IPS-18c (cell line): ENCODE results near the gene HERPUD1.
"Not testable (repeated sequence)": the region's sequence is repeated elsewhere in the genome, so short reads cannot be mapped to it uniquely, and the experiment has no call there.

Experiments used
- H3K4me3 ChIP-seq: 2 replicates; pipeline ENCODE4 v1.7.0; 2013; ENCODE audit warnings: low read depth, mild to moderate bottlenecking, low read length, moderate library complexity; ENCODE audit not compliant: insufficient read depth
- H3K9me3 ChIP-seq: one replicate; pipeline ENCODE4 v1.6.1; 2013; ENCODE audit warnings: mild to moderate bottlenecking, low read length, moderate library complexity; ENCODE audit not compliant: control insufficient read depth, insufficient read depth

The HERPUD1 gene

DNA sequence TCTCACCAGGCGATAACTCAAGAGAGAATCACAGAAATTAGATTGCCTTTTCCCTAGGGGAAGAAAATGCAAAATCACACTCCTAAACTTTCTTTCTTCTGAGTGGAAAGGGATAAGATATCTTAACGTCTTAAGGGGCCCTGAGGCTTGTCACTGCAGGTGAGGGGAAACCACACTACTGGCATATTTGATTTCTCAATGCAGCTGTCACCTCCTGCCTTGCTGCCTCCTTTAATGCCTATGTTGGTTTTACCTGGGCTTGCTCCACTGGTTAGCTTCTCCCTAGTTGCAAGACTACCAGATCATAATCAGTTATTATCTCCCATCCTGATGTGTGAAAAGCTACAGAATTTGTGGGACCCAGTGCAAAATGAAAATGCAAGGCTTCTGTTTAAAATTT lies 4.5 kb upstream of the HERPUD1 start:
- Histone ChIP-seq H3K9me3 (no peaks in the 10 kb centered on the region), H3K4me3 (no peak overlapping the region)

DNA sequence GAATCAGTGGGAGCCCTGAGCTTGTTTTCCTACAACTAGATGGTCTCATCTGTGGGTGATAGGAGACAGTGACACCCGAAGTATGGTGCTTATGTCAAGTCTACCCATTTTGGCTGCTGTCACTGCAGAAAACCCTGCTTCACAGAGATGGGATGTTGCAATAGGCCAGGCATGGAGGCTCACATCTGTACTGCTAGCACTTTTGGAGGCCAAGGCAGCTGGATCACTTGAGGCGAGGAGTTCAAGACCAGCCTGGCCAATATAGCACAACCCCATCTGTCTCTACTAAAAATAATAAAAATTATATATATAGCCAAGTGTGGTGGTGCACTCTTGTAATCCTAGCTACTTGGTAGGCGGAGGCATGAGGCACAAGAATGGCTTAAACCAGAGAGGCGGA lies 2.3 kb upstream of the HERPUD1 start:
- H3K9me3 ChIP-seq = no peaks in the 10 kb centered on the region
- no peak overlapping the region for H3K4me3 ChIP-seq

DNA sequence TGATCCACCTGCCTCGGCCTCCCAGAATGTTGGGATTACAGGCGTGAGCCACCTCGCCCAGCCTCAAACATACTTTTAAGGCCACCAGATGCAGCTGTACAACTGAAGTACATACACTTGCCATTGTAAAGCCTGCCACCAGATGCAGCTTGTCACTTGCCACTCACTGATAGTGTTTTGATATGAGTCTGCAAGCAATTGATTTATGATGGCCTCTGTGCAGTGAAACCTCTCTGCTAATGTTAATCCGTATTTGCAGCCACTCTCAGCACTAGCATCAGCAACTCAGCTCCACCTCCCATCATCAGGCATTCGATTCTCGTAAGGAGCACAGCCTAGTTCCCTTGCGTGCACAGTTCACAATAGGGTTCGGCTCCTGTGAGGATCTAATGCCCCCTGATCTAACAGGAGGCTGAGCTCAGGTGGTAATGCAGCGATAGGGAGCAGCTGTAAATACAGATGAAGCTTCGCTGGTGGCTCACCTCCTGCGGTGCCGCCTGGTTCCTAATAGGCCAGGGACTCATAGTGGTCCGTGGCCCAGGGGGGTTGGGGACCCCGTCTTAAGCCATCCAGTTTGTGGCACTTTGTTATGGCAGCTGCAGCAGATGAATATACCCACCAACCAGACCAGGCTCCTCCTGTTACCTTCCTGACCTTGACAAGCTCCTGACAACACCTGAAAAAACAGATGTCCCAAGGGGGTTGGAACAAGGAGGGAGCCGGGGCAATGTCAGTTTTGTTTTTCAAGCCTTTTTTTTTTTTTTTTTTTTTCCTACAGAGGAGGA lies 1.3 kb upstream of the HERPUD1 start:
- Histone ChIP-seq H3K9me3 (no peaks in the 10 kb centered on the region), H3K4me3 (no peak overlapping the region; the same call in none of the 2 replicates)

DNA sequence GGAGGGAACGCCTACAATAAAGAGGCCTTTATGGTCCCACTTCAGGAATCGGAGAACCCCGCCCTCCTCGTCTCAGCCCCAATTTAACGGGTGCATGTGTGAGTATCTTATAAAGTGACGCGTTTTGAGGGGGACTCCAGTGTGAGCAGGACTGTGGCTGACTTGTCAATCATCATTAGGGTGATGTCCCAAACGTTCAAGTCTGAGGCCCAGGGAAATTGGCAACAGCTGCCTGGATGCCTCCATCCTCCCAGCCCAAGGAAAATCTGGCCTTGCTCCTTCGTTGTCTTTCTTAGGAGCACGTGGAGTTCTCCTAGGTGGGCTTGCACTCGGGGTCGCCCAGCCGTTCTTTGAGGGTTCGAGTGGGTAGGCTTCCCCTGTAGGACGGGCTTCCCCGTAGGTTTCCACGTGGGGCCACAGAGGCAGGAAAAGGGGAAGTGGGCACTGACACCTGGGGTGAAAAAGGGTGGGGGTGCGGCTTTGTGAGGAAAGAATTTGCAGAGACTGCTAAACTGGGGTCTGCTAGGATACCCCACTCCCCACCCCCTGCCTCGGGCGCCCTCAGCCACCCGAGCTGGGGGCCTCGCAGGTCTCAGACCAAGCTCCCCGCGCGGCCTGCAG lies 561 bp upstream of the HERPUD1 start:
- Histone ChIP-seq H3K9me3 (no peaks in the 10 kb centered on the region), H3K4me3 (peak overlapping the region; percentile 57)

DNA sequence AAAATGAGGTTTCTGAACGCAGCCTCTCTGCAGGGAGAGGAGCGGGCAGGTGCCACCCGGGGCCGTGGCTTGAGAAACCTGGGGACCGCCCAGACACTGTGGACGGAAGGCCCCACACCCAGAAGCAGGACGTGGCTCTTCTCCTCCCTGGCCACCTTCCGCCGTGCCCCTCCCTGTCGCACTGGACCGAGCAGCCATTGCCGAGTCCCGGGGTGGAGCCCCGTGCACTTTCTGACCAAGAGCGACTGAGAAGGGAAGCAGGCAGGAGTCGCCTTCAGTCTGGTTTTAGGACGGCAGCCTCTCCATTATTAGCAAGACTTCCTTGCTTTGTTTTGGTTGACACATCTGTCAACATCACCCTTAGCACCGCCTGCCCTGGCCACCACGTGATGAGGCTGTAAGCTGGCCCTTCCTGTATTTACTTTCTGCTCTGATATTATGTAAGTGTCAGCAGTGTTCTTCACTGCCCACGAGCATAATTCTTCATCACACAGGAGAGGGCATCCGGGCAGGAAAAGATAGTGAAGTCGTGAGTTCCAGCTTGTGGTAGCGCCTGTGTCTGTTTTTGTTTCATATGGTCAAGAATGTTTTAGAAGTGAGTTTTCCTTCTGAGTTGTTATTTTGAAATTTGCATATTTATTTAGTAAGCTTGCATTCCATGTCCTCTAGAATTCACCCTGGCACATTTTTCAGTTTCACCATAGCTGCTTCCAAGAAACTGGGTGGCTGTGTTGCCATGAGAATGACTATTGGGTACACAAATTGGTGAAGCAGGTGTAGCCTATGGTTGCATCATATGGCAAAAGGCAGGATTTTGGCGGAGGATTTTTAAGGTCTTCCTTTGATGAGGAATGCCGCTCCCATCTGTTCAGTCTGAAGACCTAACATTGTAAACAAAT lies 1.0 kb downstream of the HERPUD1 start:
- Histone ChIP-seq H3K9me3 (no peaks in the 10 kb centered on the region), H3K4me3 (peak overlapping the region; percentile 83)

DNA sequence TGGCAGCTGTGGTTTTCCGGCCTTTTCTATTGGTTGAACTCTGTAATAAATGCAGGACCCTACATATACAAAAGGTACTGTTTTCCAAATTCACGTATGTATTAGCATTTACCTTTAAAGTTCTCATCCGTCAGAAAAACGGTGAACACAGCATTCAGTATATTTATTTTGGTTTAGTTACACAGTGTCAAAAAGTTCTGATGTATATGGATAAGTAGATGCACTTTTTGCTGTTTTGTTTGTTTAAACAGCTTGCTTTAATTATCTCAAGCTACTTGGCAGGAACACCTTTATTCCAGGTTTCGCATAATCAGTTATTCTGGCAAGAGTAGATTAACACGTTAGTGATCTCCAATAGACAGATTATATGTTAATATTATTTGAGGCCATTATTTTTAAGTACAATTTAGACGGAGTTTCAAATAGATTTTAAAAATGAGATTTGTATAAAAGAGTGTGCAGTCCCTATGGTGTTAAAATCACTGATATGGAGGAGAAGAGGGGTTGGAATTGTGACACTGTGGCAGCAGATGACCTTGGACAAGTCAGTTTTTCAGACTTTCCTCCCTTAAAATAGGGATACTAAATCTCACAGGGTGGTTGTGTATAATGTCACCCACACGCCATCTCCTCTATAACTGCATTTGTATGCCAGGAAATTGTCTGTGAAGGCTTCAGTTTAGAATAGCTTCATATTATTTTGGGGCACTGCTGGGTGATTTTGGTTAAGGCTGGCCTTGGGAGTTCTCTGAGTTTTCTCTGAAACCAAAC lies 2.1 kb downstream of the HERPUD1 start:
- H3K9me3 ChIP-seq = no peaks in the 10 kb centered on the region

DNA sequence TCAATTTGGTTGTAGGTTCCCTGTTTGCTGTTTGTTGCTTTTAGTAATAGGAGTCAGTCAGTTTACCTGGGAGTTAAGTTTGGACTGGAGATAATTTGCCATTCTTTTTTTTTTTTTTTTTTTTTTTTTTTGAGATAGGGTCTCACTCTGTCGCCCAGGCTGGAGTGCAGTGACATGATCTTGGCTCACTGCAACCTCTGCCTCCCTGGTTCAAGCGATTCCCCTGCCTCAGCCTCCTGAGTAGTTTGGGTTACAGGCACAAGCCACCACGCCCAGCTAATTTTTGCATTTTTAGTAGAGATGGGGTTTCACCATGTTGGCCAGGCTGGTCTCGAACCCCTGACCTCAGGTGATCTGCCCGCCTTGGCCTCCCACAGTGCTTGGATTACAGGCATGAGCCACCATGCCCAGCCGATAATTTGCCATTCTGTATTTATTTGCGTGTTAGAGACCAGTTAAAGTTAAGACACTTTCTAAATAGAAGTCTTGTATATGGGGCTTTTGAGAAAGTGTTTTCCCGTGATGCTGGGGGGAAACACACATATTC lies 2.7 kb downstream of the HERPUD1 start:
- H3K9me3 ChIP-seq, H3K4me3 ChIP-seq: not testable (repeated sequence)

More for the DNA sequence above, 2.1 kb downstream of the HERPUD1 start:
- no peak overlapping the region; the same call in 1 of the 2 replicates for H3K4me3 ChIP-seq

DNA sequence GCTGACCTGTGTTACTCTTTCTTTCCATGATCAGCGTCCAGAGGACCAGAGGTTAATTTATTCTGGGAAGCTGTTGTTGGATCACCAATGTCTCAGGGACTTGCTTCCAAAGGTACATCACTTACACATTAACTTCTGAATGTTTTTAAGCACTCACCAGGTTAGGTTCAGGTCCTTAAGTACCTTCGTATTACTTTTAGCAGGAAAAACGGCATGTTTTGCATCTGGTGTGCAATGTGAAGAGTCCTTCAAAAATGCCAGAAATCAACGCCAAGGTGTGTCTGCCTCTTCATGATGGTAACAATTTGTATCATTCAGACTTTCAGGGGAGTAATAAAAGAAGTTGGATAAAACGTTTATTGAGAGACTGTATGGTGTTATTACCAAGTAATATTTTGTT lies 3.3 kb downstream of the HERPUD1 start:
- H3K9me3 ChIP-seq = no peaks in the 10 kb centered on the region

DNA sequence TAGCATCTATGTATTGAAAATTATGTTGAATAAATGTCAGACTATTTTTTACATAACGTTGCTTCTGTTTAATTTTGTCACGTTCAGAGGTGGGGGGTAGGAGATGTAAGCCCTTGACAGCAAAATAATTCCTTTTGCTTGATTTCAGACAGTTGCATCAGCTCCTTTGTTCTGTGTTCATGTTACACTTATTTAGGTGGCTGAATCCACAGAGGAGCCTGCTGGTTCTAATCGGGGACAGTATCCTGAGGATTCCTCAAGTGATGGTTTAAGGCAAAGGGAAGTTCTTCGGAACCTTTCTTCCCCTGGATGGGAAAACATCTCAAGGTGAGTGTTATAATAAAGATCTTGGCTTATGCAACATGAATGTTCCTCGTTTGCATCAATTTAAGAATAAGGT lies 4.5 kb downstream of the HERPUD1 start:
- H3K4me3 ChIP-seq = no peak overlapping the region
- no peaks in the 10 kb centered on the region for H3K9me3 ChIP-seq

More for the DNA sequence above, 3.3 kb downstream of the HERPUD1 start:
- no peak overlapping the region for H3K4me3 ChIP-seq

DNA sequence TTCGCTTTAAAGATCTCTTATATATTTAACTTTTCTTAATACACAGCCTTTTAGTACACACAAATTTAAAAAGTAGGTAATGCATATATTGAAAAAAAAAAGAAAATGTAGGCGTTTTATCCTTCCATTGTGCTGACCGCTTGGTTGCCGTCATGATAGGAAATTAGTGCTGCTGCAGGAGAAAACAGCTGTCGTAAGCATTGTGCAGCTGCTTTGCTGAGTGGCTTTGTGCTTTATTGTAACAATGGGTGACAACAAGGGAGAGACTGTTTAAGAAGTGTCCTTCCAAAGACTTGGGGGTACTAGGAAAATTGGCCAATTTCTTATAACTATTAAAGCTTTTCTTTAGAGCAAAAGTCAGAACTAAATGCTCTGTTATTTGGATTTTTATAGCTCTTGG lies 5.0 kb downstream of the HERPUD1 start:
- no peaks in the 10 kb centered on the region for H3K9me3 ChIP-seq
- H3K4me3 ChIP-seq = no peak overlapping the region

DNA sequence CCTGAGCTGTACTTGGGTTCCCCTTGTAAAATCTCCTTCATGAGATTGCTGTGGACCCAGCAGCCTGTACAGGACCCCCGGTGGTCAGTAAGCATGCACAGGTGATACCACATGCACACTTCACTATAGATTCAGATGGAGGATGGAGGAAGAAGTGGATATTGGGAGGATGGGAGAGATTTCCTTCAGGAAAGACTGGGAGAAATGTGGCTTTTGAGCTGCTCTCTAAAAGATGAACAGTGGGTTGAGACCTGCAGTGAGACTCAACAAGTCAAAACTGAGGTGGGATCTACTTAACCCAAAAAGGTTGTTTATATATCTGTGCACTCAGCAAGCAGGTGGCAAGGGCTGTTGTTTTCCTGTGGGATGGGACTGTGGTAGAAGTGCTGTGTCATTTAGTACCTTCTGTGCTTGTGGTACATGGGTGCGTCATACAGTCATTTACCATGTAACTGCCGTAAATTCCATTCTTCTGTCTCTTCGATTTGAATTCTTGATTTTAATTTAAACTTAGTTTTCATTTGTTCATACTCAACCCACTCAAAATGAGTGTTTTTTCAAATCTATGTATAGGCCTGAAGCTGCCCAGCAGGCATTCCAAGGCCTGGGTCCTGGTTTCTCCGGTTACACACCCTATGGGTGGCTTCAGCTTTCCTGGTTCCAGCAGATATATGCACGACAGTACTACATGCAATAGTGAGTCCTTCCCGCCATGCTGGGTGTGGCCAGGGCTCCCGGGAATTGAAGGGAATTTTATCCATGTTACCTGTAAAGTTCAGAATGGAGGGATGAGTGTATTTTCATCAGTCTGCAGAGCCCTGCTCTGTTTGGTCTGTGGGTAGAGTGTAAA lies 6.9 kb downstream of the HERPUD1 start:
- Histone ChIP-seq H3K4me3 (no peak overlapping the region), H3K9me3 (no peaks in the 10 kb centered on the region)

DNA sequence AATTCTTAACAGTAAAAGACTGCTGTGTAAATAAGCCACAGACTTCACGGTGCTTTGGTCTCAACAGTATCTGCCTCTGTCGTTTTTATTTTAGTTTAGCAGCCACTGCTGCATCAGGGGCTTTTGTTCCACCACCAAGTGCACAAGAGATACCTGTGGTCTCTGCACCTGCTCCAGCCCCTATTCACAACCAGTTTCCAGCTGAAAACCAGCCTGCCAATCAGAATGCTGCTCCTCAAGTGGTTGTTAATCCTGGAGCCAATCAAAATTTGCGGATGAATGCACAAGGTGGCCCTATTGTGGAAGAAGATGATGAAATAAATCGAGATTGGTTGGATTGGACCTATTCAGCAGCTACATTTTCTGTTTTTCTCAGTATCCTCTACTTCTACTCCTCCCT lies 7.9 kb downstream of the HERPUD1 start:
- Histone ChIP-seq H3K4me3 (no peak overlapping the region), H3K9me3 (no peaks in the 10 kb centered on the region)

DNA sequence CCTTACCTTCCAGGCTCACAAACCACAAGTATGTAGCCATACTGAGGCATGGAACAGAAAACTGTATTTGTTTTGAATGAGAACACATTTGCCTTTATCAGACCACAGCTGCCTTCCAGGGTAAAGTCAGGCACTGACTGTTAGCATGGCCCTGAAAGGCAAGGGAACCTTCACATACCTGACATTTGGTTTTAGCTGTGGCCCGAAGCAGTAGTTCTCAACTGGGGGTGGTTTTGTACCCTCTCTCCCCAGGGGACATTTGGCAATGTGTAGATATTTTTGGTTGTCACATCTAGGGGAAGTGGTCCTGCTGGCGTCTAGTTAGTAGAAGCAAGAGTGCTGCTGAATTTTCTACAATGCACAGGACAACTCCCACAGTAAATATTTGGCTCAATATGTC lies 9.2 kb downstream of the HERPUD1 start:
- Histone ChIP-seq H3K9me3 (no peaks in the 10 kb centered on the region), H3K4me3 (no peak overlapping the region)

DNA sequence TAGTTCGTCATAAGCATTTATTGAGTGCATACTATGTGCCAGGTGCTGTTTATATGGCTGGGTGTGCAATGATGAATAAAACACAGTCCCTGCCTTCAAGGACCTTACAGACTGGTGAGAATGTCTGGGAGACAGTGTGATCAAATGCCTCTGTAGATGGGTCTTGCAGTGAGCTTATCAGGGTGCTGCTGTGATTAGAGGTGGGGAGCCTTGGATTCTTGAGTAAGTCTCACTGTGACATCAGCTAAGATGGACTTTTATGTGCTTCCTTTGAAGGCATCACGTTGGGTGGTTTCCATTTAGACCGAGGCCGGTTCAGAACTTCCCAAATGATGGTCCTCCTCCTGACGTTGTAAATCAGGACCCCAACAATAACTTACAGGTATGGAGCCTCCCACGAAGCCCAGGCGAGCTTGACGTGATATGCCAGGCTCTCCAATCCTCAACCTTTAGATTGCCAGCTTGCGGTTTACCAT lies 10.0 kb downstream of the HERPUD1 start:
- no peak overlapping the region for H3K4me3 ChIP-seq
- no peaks in the 10 kb centered on the region for H3K9me3 ChIP-seq

DNA sequence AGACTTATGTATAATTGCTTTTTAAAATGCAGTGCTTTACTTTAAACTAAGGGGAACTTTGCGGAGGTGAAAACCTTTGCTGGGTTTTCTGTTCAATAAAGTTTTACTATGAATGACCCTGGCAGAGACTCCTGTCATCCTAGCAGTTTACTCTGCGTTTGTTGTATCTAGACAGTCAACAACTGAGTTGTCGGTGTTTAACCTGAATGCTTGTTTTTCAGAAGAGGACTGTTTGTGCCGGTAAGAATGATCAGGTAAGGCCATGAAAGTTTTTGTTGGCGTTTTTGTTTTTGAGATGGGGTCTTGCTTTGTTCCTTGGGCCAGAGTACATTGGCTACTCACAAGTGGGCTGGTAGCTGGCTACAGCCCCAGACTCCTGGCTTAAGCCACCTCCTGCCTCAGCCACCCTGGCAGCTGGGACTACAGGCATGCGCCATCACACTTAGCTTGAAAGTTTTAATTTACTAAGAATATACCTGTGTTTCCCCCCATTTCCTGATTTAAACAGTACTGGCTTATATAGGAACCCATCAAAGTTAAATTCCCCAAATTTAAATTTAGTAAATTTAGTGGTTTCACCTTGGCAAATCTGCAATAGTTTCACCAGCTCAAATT lies 11.9 kb downstream of the HERPUD1 start:
- H3K4me3 ChIP-seq = no peak overlapping the region
- H3K9me3 ChIP-seq = no peaks in the 10 kb centered on the region
